Peyer's patch (tissue), 4 donors: Measurements from ENCODE around the gene HDAC4. TPM values are rescaled to one million over a fixed set of nuclear protein-coding genes. Genes with fewer than 3 reads are reported as not detected.

Source experiments
- DNase-seq, 3 donors: peaks; one replicate each; pipeline ENCODE4 v3.0.0-alpha.2; 2017 to 2019
- H3K27ac ChIP-seq, 4 donors: fragments of 200-600 bp; sonication (generic); one replicate each; pipeline ENCODE4 v1.5.1; 2016 to 2019
- H3K27me3 ChIP-seq, 2 donors: fragments of 200-600 bp; sonication (generic); one replicate each; pipeline ENCODE4 v1.5.1; 2019
- H3K36me3 ChIP-seq, 3 donors: fragments of 200-600 bp; sonication (generic); one replicate each; pipeline ENCODE4 v1.5.1; 2016 to 2019
- H3K4me1 ChIP-seq, 4 donors: fragments of 200-600 bp; sonication (generic); one replicate each; pipeline ENCODE4 v1.5.1; 2016 to 2019
- H3K4me3 ChIP-seq, 4 donors: fragments of 200-600 bp; sonication (generic); 1 replicate in 3 of 4; 2 replicates in 1 of 4; pipeline ENCODE4 v1.5.1; 2016 to 2019; ENCODE audit warnings: mild to moderate bottlenecking in 1 of 4
- H3K9me3 ChIP-seq, 4 donors: fragments of 200-600 bp; sonication (generic); one replicate each; pipeline ENCODE4 v1.5.1; 2016 to 2019; ENCODE audit warnings: mild to moderate bottlenecking in 1 of 4
- POLR2A ChIP-seq, 2 donors: fragments of 450-650 bp; IDR thresholded peaks; one replicate each; pipeline ENCODE4 v1.5.1; 2017; ENCODE audit warnings: antibody characterized with exemption in 2 of 2, mild to moderate bottlenecking in 2 of 2, moderate library complexity in 2 of 2
- total RNA-seq, 4 donors: library from RNA; depleted of rRNA; stranded (reverse); fragments of >200 nt; gene quantifications; one replicate each; pipeline ENCODE4 v1.1.0, GENCODE V29; 2016
- TF ChIP-seq, protein P1 (sequence below), 6 experiments: fragments of 450-650 bp in 4 of 6; fragments of 200-600 bp in 2 of 6; sonication (generic) in 1 of 6; IDR thresholded peaks; one replicate each; pipeline ENCODE4 v1.5.1; 2017 to 2019; ENCODE audit warnings: antibody characterized with exemption in 6 of 6, mild to moderate bottlenecking in 3 of 6, moderate library complexity in 1 of 6

HDAC4 gene
- total RNA-seq, 4 donors from 2014 or later: 28.9 to 198 (median 102) TPM

- Histone ChIP-seq H3K4me1 (no peaks in the 10 kb centered on the region), H3K9me3 (no peaks in the 10 kb centered on the region), H3K27ac (no peak overlapping the region), H3K27me3 (no peaks in the 10 kb centered on the region), H3K4me3 (no peak overlapping the region), H3K36me3 (no peaks in the 10 kb centered on the region)
- DNase-seq: no peak
- TF ChIP-seq POLR2A (IDR thresholded peaks at IDR 0.05): no peak
- TF ChIP-seq, protein P1, sequence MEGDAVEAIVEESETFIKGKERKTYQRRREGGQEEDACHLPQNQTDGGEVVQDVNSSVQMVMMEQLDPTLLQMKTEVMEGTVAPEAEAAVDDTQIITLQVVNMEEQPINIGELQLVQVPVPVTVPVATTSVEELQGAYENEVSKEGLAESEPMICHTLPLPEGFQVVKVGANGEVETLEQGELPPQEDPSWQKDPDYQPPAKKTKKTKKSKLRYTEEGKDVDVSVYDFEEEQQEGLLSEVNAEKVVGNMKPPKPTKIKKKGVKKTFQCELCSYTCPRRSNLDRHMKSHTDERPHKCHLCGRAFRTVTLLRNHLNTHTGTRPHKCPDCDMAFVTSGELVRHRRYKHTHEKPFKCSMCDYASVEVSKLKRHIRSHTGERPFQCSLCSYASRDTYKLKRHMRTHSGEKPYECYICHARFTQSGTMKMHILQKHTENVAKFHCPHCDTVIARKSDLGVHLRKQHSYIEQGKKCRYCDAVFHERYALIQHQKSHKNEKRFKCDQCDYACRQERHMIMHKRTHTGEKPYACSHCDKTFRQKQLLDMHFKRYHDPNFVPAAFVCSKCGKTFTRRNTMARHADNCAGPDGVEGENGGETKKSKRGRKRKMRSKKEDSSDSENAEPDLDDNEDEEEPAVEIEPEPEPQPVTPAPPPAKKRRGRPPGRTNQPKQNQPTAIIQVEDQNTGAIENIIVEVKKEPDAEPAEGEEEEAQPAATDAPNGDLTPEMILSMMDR (IDR thresholded peaks at IDR 0.05): no peak
Measured at GRCh38 chr2:239405071-239405470, 4.3 kb upstream of the HDAC4 start.

DNA sequence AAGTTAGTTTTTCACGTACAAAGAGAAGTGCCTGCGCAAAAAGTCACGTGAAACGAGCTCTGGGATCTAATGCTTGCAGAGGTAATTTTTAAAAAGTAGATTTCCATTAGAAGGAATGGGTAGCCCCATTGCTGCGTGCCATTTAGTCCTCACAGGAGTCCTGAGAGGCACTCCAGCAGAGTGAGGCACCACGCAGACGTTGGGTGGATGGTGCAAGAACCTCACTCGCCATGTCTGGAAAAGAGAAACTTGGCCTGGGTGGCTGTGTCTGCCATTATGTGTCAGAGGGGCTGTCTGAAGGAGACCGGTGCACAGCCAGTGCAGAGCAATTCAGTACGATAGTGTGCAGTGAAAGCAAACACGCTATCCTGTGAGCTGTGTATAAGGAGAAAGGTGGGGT, 1.8 kb upstream of the HDAC4 start:
- Histone ChIP-seq H3K27ac (no peak overlapping the region), H3K4me3 (no peak overlapping the region), H3K4me1 (peaks cover 0 to 9% (median 4%) of the 10 kb centered on the region in 4 donors), H3K9me3 (no peaks in the 10 kb centered on the region), H3K36me3 (no peaks in the 10 kb centered on the region), H3K27me3 (no peaks in the 10 kb centered on the region)
- TF ChIP-seq POLR2A (IDR thresholded peaks at IDR 0.05): no peak
- TF ChIP-seq, protein P1 (IDR thresholded peaks at IDR 0.05): no peak
- DNase-seq: peak in 1 of 3 donors; percentile 43

GRCh38 chr2:239401881-239402233, 1.0 kb upstream of the HDAC4 start:
- H3K4me3 ChIP-seq: peak overlapping the region; percentile 67 to 92 (median 84)
- no peaks in the 10 kb centered on the region for H3K9me3 ChIP-seq
- no peak for TF ChIP-seq POLR2A (IDR thresholded peaks at IDR 0.05)
- TF ChIP-seq, protein P1 (IDR thresholded peaks at IDR 0.05): peak in 4 of 6 experiments; percentile 7 to 33 (median 28)
- H3K27me3 ChIP-seq: no peaks in the 10 kb centered on the region
- H3K27ac ChIP-seq: peak overlapping the region; percentile 96 to 100 (median 100)
- H3K4me1 ChIP-seq: peaks cover 0 to 9% (median 4%) of the 10 kb centered on the region in 4 donors
- peak in 1 of 3 donors; percentile 67 for DNase-seq
- no peaks in the 10 kb centered on the region for H3K36me3 ChIP-seq

- Histone ChIP-seq H3K4me3 (peak overlapping the region; percentile 82 to 92 (median 86)), H3K4me1 (peaks cover 0 to 9% (median 4%) of the 10 kb centered on the region in 4 donors), H3K36me3 (no peaks in the 10 kb centered on the region), H3K27me3 (no peaks in the 10 kb centered on the region), H3K9me3 (no peaks in the 10 kb centered on the region), H3K27ac (peak overlapping the region; percentile 96 to 100 (median 100))
- peak; percentile 99 to 100 (median 100) for DNase-seq
- TF ChIP-seq POLR2A (IDR thresholded peaks at IDR 0.05): peak; percentile 96 to 97
- TF ChIP-seq, protein P1 (IDR thresholded peaks at IDR 0.05): peak in 1 of 6 experiments; percentile 20
Measured at GRCh38 chr2:239401067-239401880, 454 bp upstream of the HDAC4 start.

GRCh38 chr2:239399921-239400595, 762 bp downstream of the HDAC4 start:
- H3K27ac ChIP-seq: peak overlapping the region; percentile 34 to 89 (median 68)
- peak in 2 of 3 donors; percentile 54 to 61 for DNase-seq
- no peaks in the 10 kb centered on the region for H3K9me3 ChIP-seq
- no peak for TF ChIP-seq POLR2A (IDR thresholded peaks at IDR 0.05)
- TF ChIP-seq, protein P1 (IDR thresholded peaks at IDR 0.05): no peak
- H3K36me3 ChIP-seq: no peaks in the 10 kb centered on the region
- H3K4me3 ChIP-seq: peak overlapping the region; percentile 44 to 87 (median 76)
- peaks cover 0 to 13% (median 4%) of the 10 kb centered on the region in 4 donors for H3K4me1 ChIP-seq
- H3K27me3 ChIP-seq: no peaks in the 10 kb centered on the region
